Adrenal gland (tissue), 5 donors: ENCODE measurements around the gene RAB10.

ENCODE experiments used
- POLR2A ChIP-seq, 2 donors: fragments of 450-650 bp; IDR thresholded peaks; one replicate each; pipeline ENCODE4 v1.6.1; 2017; ENCODE audit warnings: antibody characterized with exemption in 2 of 2, mild to moderate bottlenecking in 2 of 2, moderate library complexity in 1 of 2
- TF ChIP-seq, protein P1 (sequence below), 6 experiments: fragments of 450-650 bp in 4 of 6; fragments of 200-600 bp in 2 of 6; sonication (generic) in 1 of 6; IDR thresholded peaks; 1 replicate in 5 of 6; 2 replicates in 1 of 6; pipeline versions ENCODE4 v1.5.1 to v1.8.0; 2016 to 2021; ENCODE audit warnings: antibody characterized with exemption in 6 of 6, mild to moderate bottlenecking in 2 of 6, moderate library complexity in 1 of 6
- donor health status: DM: no; HTN: no; CAD: no.

- TF ChIP-seq, protein P1, sequence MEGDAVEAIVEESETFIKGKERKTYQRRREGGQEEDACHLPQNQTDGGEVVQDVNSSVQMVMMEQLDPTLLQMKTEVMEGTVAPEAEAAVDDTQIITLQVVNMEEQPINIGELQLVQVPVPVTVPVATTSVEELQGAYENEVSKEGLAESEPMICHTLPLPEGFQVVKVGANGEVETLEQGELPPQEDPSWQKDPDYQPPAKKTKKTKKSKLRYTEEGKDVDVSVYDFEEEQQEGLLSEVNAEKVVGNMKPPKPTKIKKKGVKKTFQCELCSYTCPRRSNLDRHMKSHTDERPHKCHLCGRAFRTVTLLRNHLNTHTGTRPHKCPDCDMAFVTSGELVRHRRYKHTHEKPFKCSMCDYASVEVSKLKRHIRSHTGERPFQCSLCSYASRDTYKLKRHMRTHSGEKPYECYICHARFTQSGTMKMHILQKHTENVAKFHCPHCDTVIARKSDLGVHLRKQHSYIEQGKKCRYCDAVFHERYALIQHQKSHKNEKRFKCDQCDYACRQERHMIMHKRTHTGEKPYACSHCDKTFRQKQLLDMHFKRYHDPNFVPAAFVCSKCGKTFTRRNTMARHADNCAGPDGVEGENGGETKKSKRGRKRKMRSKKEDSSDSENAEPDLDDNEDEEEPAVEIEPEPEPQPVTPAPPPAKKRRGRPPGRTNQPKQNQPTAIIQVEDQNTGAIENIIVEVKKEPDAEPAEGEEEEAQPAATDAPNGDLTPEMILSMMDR (IDR thresholded peaks at IDR 0.05): no peak
- TF ChIP-seq POLR2A (IDR thresholded peaks at IDR 0.05): no peak
These were observed 41.3 kb upstream of the RAB10 start for GRCh38 chr2:25992556-25992955.
